GM19328 (cell line): ENCODE results near the gene PRAMEF20.
"Not testable (repeated sequence)": the region's sequence is repeated elsewhere in the genome, so short reads cannot be mapped to it uniquely, and the experiment has no call there.

Experiments used
- ATAC-seq: cut with Tn5 transposase; IDR thresholded peaks from one replicate; pipeline ENCODE4 v1.9.1; 2021; ENCODE audit warnings: mild to moderate bottlenecking, moderate library complexity; ENCODE audit not compliant: unreplicated experiment

PRAMEF20 gene

DNA sequence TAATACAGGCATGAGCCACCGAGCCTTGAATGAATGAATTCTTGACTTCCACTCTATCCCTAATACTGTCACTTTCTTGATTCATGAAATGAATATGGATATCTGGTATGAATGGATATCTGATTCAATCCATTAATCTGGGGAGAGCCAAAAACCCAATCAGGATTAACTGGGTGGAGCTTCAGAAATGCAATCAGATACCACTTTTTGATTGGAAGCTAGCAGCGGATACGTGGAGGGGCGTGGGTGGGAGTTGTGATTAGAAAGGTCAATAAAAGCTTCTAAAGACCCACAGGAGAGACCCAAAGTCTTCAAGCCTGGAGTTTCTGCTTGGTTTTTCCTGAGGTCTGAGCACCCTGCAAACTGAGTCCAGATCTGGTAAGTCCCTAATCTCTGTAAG is at the start of gene PRAMEF20:
Gene PRAMEF20, plus strand, starts transcription at position 301 of the 400 bp plus-strand sequence. CDS start 5,905 bp downstream, outside the sequence.
- ATAC-seq = not testable (repeated sequence)

GRCh38 chr1:13362364-13362763 is 47.9 kb upstream of the PRAMEF20 start:
- ATAC-seq = not testable (repeated sequence)

DNA sequence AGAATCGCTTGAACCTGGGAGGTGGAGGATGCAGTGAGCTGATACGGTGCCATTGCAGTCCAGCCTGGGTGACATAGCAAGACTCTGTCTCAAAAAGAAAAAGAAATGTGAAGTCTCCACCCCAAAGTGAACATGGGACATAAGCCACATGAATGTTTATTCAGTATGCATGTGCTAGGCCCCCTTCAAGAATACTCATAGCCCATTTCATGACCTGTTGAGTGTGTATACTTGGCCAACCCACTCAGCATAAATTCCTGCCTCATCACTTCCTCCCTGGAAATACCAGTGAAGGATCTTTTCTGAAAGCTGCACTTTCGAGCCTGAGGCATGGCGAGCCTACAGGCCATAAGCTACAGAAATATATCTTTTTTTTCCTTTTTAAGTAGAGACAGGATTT is 45.3 kb upstream of the PRAMEF20 start:
- not testable (repeated sequence) for ATAC-seq

DNA sequence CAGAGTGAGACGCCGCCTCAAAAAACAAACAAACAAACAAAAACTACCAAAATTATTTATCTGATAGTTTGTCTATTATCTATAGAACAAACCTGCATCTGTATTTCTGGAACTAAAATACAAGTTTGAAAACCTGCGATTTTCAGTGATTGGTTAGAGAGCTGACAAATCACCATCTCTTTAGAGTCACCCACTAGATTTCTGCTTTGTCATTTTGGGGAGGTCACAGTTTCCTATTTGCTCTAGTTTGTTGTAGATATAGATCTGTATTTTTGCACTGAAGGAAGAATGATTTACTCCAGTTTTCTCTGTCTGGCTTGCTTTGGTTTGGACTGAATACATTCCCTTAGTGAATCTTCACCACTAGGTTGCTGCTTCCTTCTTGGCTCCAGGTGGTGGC is 43.7 kb upstream of the PRAMEF20 start:
- ATAC-seq = not testable (repeated sequence)

- not testable (repeated sequence) for ATAC-seq
Observed at GRCh38 chr1:13368544-13368943, 41.7 kb upstream of the PRAMEF20 start.

DNA sequence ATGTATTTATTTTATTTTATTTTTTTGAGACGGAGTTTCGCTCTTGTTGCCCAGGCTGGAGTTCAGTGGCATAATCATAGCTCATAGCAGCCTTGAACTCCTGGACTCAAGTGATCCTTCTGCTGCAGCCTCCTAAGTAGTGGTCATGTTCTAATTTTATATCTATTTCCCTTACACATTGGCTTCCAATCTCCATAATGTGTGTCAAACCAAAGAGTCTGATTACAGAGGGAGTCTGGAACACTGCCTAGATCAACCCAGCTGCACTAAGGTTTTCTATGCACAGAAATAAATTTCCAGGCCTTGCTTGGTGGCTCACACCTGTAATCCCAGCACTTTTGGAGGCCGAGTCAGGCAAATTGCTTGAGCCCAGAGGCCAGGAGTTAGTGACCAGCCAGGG is 31.3 kb upstream of the PRAMEF20 start:
- not testable (repeated sequence) for ATAC-seq

- not testable (repeated sequence) for ATAC-seq
Observed at GRCh38 chr1:13380380-13380779, 29.9 kb upstream of the PRAMEF20 start.

- not testable (repeated sequence) for ATAC-seq
Observed at GRCh38 chr1:13389332-13389731, 20.9 kb upstream of the PRAMEF20 start, which contains the start of gene PRAMEF17. PRAMEF17 (plus strand) TSS chr1:13389632; CDS start chr1:13389658, 26 bp downstream.

DNA sequence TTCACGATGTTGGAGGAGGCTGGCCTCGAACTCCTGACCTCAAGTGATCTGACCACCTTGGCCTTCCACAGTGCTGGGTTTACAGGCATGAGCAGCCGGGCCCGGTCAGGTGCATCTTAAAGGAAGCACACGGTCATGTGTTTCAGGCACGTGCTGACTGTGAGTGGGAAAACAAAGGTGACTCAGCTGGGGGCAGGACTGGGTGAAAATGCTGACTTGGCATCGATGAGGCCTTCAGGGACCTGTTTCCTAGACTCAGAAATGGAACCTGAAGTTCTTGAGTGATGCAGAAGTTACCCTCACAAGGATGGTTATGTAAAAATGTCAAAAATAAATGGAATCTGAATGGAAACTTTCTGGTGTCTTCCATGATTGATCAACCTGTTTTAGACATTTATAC is 17.2 kb upstream of the PRAMEF20 start:
- not testable (repeated sequence) for ATAC-seq

DNA sequence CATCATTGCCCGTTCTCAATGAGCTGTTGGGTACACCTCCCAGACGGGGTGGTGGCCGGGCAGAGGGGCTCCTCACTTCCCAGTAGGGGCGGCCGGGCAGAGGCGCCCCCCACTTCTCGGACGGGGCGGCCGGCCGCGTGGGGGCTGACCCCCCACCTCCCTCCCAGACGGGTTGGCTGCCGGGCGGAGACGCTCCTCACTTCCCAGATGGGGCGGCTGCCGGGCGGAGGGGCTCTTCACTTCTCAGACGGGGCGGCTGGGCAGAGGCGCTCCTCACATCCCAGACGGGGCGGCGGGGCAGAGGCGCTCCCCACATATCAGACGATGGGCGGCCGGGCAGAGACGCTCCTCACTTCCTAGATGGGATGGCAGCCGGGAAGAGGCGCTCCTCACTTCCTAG is 15.5 kb upstream of the PRAMEF20 start:
- not testable (repeated sequence) for ATAC-seq

DNA sequence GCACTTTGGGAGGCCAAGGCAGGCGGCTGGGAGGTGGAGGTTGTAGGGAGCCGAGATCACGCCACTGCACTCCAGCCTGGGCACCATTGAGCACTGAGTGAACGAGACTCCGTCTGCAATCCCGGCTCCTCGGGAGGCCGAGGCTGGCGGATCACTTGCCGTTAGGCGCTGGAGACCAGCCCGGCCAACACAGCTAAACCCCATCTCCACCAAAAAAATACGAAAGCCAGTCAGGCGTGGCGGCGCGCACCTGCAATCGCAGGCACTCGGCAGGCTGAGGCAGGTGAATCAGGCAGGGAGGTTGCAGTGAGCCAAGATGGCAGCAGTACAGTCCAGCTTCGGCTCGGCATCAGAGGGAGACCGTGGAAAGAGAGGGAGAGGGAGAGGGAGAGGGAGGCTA is 14.9 kb upstream of the PRAMEF20 start:
- ATAC-seq = not testable (repeated sequence)

- ATAC-seq = no peak
Observed at GRCh38 chr1:13407811-13408210, 2.4 kb upstream of the PRAMEF20 start.

GRCh38 chr1:13430495-13430894 is 20.2 kb downstream of the PRAMEF20 start:
- ATAC-seq = no peak

- no peak for ATAC-seq
Observed at GRCh38 chr1:13432251-13432650, 22.0 kb downstream of the PRAMEF20 start.

DNA sequence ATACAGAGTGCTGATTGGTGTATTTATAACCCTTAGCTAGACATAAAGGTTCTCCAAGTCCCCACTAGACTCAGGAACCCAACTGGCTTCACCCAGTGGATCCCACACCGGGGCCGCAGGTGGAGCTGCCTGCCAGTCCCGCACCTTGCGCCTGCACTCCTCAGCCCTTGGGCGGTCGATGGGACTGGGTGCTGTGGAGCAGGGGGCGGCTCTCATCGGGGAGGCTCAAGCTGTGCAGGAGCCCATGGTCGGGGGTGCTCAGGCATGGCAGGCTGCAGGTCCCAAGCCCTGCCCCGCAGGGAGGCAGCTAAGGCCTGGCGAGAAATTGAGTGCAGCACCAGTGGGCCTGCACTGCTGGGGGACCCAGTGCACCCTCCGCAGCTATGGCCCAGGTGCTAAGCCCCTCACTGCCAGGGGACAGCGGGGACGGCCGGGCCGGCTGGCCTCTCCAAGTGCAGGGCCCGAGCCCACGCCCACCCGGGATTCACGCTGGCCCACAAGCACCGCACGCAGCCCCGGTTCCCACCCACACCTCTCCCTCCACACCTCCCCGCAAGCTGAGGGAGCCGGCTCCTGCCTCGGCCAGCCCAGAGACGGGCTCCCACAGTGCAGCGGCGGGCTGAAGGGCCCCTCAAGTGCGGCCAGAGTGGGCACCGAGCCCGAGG is 23.6 kb downstream of the PRAMEF20 start:
- not testable (repeated sequence) for ATAC-seq

GRCh38 chr1:13435458-13435857 is 25.2 kb downstream of the PRAMEF20 start:
- no peak for ATAC-seq

- not testable (repeated sequence) for ATAC-seq
Observed at GRCh38 chr1:13439104-13439783, 29.0 kb downstream of the PRAMEF20 start.

DNA sequence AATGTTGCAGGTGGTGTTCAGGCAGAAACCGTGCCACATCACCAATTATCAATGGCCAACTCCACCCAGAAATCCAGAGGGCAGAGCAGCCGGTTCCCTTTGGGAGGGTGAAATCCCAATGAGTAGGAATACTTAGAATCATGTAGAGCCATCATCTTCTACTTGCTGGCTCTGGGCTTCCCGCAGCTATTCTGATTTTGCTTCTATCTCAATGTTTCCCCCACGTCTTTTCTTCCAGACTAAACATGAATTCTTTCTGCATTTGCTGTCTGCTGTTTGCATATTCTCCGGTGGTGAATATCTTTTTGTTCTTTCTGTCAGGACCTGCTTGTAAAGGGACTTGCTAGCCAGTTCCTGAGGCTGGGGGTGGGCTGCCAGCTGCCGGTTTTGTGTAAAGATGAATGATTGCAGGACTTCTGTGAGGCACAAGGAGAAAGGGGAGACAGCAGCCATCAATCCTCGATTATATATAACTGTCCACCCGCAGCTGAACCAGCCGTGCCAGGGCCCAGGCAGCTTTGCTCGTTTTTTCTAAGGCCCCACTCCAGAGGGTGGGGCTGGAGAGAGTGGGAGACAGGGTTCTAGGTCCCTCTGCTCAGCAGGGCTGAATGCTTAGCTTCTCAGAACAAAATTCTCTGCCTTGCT is 33.2 kb downstream of the PRAMEF20 start:
- ATAC-seq = no peak

- ATAC-seq = no peak
Observed at GRCh38 chr1:13450204-13450603, 40.0 kb downstream of the PRAMEF20 start.

DNA sequence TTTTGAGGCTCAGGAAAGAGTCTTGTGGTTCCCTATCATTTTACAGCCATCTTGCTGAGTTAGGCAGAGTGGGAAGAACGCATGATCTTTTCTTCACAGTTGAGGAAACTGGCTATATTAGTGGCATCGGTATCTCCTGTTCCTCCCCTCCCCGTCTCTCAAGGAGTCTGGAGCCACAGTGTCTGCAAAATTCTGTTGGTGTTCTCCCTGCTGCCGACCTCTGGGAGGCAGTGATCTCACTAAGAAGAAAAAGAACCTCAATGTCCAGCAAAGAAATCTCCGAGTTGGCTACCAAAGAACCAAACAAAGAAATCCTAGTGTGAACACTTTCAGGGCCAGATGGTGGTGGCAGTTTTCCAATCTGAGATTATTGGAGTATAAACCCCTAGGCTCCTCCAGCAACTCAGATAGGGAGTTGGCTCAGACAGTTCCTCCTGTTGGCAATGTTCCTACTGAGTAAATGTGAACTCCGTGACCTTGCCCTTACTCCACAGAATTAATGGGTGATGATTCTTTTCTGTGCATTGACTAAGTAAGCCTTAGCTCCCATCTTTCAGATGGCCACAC is 41.2 kb downstream of the PRAMEF20 start:
- no peak for ATAC-seq

DNA sequence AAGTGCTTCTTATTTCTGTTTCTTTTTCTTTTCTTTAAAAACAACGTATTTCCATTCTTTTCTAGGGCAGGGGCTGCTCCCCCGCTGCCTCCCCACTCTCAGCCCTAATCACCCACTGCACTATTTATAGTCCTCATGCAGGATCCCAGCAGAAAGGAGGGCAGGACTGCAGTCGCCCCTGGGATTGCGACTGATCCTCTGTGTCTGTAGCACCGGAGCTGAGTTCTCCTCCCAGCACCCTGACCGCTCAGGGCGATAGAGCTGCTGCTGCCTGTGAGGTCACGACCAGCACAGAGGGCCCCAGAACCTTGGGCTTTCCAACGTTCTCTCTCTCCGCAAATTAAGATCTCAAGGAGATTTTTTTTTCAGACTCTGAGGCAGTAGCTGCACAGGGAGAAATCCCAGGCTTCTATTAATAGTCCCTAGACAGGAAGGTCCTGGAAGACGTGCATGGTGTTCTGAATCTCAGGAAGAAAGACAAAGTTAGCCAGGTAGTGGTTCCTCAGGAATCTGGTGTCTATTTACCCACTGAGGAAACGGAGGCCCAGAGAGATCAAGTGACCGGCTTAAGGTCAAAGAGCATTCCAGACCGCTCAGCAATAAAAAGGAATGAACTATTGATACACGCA is 46.8 kb downstream of the PRAMEF20 start:
- no peak for ATAC-seq
